GM21723 (cell line): Measurements from ENCODE around the gene KLHL21.
A peak's percentile ranks its signal among the peaks of the same experiment; 100 is the strongest.

Source experiments
- ATAC-seq: cut with Tn5 transposase; IDR thresholded peaks from one replicate; pipeline ENCODE4 v1.9.1; 2021; ENCODE audit warnings: mild to moderate bottlenecking, moderate library complexity; ENCODE audit not compliant: unreplicated experiment

Gene KLHL21

GRCh38 chr1:6625584-6626149 is 23.0 kb upstream of the KLHL21 start:
- ATAC-seq = no peak

- peak; percentile 88 for ATAC-seq
These were observed 22.3 kb upstream of the KLHL21 start, which contains the start of gene THAP3 for GRCh38 chr1:6624710-6625583. Gene THAP3 (plus strand): TSS chr1:6624868. CDS start chr1:6625219, 351 bp downstream.

GRCh38 chr1:6623269-6623965 is 20.7 kb upstream of the KLHL21 start:
- ATAC-seq = no peak

- ATAC-seq = no peak
These were observed 19.9 kb upstream of the KLHL21 start for GRCh38 chr1:6622396-6623152.

GRCh38 chr1:6621429-6622391 is 19.0 kb upstream of the KLHL21 start:
- no peak for ATAC-seq

GRCh38 chr1:6619045-6619444 is 16.4 kb upstream of the KLHL21 start:
- ATAC-seq = no peak

- no peak for ATAC-seq
These were observed 12.5 kb upstream of the KLHL21 start for GRCh38 chr1:6614929-6615785.

- no peak for ATAC-seq
These were observed 11.6 kb upstream of the KLHL21 start for GRCh38 chr1:6614019-6614928.

GRCh38 chr1:6613361-6614018 is 10.8 kb upstream of the KLHL21 start, which contains the start of gene PHF13:
Gene PHF13 (plus strand): TSS chr1:6613731. CDS start chr1:6614067, 336 bp downstream.
- ATAC-seq = peak; percentile 92

GRCh38 chr1:6612641-6613360 is 10.1 kb upstream of the KLHL21 start:
- peak; percentile 36 for ATAC-seq

GRCh38 chr1:6603915-6604558 is 1.4 kb upstream of the KLHL21 start:
- ATAC-seq = no peak

GRCh38 chr1:6603238-6603914 is 707 bp upstream of the KLHL21 start:
- ATAC-seq = peak; percentile 27

GRCh38 chr1:6601923-6602668 is 573 bp downstream of the KLHL21 start:
- ATAC-seq = peak; percentile 9

- no peak for ATAC-seq
These were observed 1.4 kb downstream of the KLHL21 start for GRCh38 chr1:6601049-6601922.
